Suprapubic skin (tissue), 4 donors: ENCODE results near the gene RELL1. TPM values are rescaled to one million over a fixed set of nuclear protein-coding genes. Genes with fewer than 3 reads are reported as not detected.

ENCODE experiments used
- DNase-seq, 2 donors: peaks; one replicate each; pipeline ENCODE4 v3.0.0-alpha.2; 2019; ENCODE audit warnings: low spot score in 2 of 2
- H3K27ac ChIP-seq: fragments of 200-600 bp; sonication (generic); one replicate; pipeline ENCODE4 v1.5.1; 2019
- H3K27me3 ChIP-seq: fragments of 200-600 bp; sonication (generic); one replicate; pipeline ENCODE4 v1.5.1; 2019
- H3K36me3 ChIP-seq: fragments of 200-600 bp; sonication (generic); one replicate; pipeline ENCODE4 v1.5.1; 2019
- H3K4me1 ChIP-seq: fragments of 200-600 bp; sonication (generic); one replicate; pipeline ENCODE4 v1.5.1; 2019
- H3K4me3 ChIP-seq: fragments of 200-600 bp; sonication (generic); one replicate; pipeline ENCODE4 v1.5.1; 2019; ENCODE audit warnings: mild to moderate bottlenecking
- H3K9me3 ChIP-seq: fragments of 200-600 bp; sonication (generic); one replicate; pipeline ENCODE4 v1.5.1; 2019
- EP300 ChIP-seq: sonication (generic); formaldehyde crosslinking; IDR thresholded peaks from one replicate; pipeline ENCODE4 v1.6.1; 2017; ENCODE audit warnings: antibody characterized with exemption
- POLR2A ChIP-seq, 2 donors: fragments of 450-650 bp; IDR thresholded peaks; one replicate each; pipeline ENCODE4 v1.6.1; 2017; ENCODE audit warnings: antibody characterized with exemption in 2 of 2, mild to moderate bottlenecking in 2 of 2, moderate library complexity in 2 of 2
- POLR2AphosphoS5 ChIP-seq, 3 donors: sonication (generic); formaldehyde crosslinking; IDR thresholded peaks; one replicate each; pipeline ENCODE4 v1.6.1; 2017; ENCODE audit warnings: antibody characterized with exemption in 3 of 3
- WGBS: methylation state at CpG from one replicate; pipeline ENCODE4 v1.1.5; 2018; 5-methylcytosine and 5-hydroxymethylcytosine counted together
- total RNA-seq, 4 donors: library from RNA; depleted of rRNA; stranded (reverse); fragments of >200 nt; gene quantifications; one replicate each; pipeline ENCODE4 v1.1.0, GENCODE V29; 2016
- TF ChIP-seq, protein P1 (sequence below), 2 donors: fragments of 200-600 bp in 1 of 2; fragments of 450-650 bp in 1 of 2; sonication (generic) in 1 of 2; IDR thresholded peaks; one replicate each; pipeline ENCODE4 v1.5.1; 2016 to 2019; ENCODE audit warnings: antibody characterized with exemption in 2 of 2, mild to moderate bottlenecking in 1 of 2, moderate library complexity in 1 of 2

RELL1 gene, protein sequence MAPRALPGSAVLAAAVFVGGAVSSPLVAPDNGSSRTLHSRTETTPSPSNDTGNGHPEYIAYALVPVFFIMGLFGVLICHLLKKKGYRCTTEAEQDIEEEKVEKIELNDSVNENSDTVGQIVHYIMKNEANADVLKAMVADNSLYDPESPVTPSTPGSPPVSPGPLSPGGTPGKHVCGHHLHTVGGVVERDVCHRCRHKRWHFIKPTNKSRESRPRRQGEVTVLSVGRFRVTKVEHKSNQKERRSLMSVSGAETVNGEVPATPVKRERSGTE
- 10 to 100 TPM; 56.6 to 88.2 (median 66.7) TPM for total RNA-seq

DNA sequence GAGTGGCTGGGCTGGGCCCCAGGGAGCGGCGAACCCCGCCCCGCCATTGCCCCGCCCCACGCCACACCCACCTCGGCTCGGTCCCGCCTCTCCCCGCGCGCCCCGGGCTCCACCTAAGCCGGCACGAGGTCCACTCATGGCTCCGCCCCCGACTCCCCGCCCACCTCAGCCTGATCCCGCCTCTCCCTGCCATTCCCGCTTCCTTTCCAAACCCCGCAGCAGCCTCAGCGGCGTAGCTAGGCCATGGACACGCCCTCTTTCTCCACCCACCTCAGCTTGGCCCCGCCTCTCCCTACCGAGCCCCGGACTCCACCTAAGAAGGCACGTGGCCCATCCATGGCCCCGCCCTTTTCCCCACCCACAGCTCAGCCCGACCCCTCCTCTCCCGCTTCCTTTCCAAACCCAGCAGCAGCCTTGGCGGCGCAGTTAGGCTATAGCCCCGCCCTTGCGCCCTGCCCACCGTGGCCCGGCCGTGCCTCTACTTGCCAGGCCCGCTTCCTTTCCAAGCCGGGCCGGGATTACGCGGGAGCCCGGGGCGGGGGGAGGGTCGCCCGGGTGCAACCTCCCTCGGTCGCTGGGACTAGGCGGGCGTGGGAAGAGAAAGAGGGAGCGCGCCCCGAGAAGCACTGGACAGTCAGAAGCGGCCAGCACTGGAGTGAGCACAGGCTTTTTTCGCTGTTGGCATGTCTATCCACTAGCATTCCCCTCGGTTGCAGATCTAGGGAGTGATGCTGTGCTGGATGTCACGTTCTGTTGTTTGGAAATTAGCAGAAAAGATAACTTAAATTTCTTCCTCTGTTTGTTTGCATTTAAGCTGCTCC, at the start of gene RELL1:
TSS of gene RELL1 (minus strand) at position 4 of the 821 bp plus-strand sequence. CDS start 89 bp downstream, outside the sequence.
- peaks cover 36% of the 10 kb centered on the region for H3K4me1 ChIP-seq
- H3K27ac ChIP-seq: peak within 1 kb of the TSS; percentile 97
- DNase-seq: peak; percentile 99 to 100
- no peaks in the 10 kb centered on the region for H3K9me3 ChIP-seq
- no peaks in the 10 kb centered on the region for H3K36me3 ChIP-seq
- 2% methylated on average over 48 of the region's 58 CpGs for WGBS
- no peaks in the 10 kb centered on the region for H3K27me3 ChIP-seq
- peak within 1 kb of the TSS; percentile 93 for H3K4me3 ChIP-seq
- TF ChIP-seq POLR2A (IDR thresholded peaks at IDR 0.05) (no peak), POLR2AphosphoS5 (IDR thresholded peaks at IDR 0.05) (peak in 1 of 3 donors; percentile 63)

GRCh38 chr4:37735578-37735977, 49.4 kb upstream of the RELL1 start:
- Histone ChIP-seq H3K27ac (no peak overlapping the region), H3K27me3 (no peaks in the 10 kb centered on the region), H3K9me3 (no peaks in the 10 kb centered on the region), H3K4me1 (no peaks in the 10 kb centered on the region), H3K36me3 (no peaks in the 10 kb centered on the region), H3K4me3 (no peak overlapping the region)
- WGBS: 83% methylated on average over 5 of the region's 5 CpGs
- no peak for DNase-seq
- TF ChIP-seq POLR2A (IDR thresholded peaks at IDR 0.05): no peak
- TF ChIP-seq, protein P1, sequence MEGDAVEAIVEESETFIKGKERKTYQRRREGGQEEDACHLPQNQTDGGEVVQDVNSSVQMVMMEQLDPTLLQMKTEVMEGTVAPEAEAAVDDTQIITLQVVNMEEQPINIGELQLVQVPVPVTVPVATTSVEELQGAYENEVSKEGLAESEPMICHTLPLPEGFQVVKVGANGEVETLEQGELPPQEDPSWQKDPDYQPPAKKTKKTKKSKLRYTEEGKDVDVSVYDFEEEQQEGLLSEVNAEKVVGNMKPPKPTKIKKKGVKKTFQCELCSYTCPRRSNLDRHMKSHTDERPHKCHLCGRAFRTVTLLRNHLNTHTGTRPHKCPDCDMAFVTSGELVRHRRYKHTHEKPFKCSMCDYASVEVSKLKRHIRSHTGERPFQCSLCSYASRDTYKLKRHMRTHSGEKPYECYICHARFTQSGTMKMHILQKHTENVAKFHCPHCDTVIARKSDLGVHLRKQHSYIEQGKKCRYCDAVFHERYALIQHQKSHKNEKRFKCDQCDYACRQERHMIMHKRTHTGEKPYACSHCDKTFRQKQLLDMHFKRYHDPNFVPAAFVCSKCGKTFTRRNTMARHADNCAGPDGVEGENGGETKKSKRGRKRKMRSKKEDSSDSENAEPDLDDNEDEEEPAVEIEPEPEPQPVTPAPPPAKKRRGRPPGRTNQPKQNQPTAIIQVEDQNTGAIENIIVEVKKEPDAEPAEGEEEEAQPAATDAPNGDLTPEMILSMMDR (IDR thresholded peaks at IDR 0.05): no peak
- TF ChIP-seq EP300: no peak
- no peak for TF ChIP-seq POLR2AphosphoS5 (IDR thresholded peaks at IDR 0.05)

- WGBS: 96% methylated on average over 3 of the region's 3 CpGs
- no peak overlapping the region for H3K27ac ChIP-seq
- H3K9me3 ChIP-seq: no peaks in the 10 kb centered on the region
- H3K36me3 ChIP-seq: no peaks in the 10 kb centered on the region
- no peak for TF ChIP-seq POLR2AphosphoS5 (IDR thresholded peaks at IDR 0.05)
- TF ChIP-seq EP300: no peak
- TF ChIP-seq POLR2A (IDR thresholded peaks at IDR 0.05): no peak
- TF ChIP-seq, protein P1 (IDR thresholded peaks at IDR 0.05): no peak
- no peaks in the 10 kb centered on the region for H3K27me3 ChIP-seq
- H3K4me1 ChIP-seq: no peaks in the 10 kb centered on the region
- DNase-seq: no peak
- H3K4me3 ChIP-seq: no peak overlapping the region
Observed at GRCh38 chr4:37734989-37735388, 48.8 kb upstream of the RELL1 start.

DNA sequence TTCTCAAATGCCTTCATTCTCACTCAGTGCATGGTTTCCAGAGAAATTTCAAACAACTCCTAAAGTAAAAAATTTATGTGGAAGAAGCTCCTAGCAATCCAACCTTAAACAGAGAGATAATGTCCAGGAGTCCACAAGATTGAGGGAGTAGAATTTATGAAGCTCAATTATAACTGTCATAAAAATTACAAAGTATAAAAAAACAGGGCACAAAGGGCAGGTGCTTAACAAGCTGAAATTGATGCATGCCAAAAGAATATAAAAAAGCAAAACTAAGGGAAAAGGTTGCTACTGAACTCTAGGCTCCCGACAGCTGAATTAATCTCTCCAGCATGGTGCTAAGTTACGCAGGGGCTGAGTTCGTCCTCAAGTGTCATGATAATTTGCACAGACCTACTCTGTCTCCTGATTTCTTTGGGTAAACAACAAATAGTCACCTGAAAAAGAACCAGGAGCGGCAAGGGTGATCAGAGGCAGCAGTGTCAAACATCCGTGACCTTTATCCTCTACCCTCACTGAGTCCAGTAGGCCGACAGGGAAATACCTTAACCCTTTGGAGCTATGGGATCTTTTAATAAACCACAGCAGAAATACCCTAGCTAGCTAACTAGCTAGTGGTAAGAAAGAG, 47.2 kb upstream of the RELL1 start:
- no peak overlapping the region for H3K4me3 ChIP-seq
- DNase-seq: no peak
- TF ChIP-seq POLR2AphosphoS5 (IDR thresholded peaks at IDR 0.05) (no peak), POLR2A (IDR thresholded peaks at IDR 0.05) (no peak), EP300 (no peak)
- TF ChIP-seq, protein P1 (IDR thresholded peaks at IDR 0.05): no peak
- H3K36me3 ChIP-seq: no peaks in the 10 kb centered on the region
- H3K27ac ChIP-seq: no peak overlapping the region
- no peaks in the 10 kb centered on the region for H3K27me3 ChIP-seq
- no peaks in the 10 kb centered on the region for H3K4me1 ChIP-seq
- no peaks in the 10 kb centered on the region for H3K9me3 ChIP-seq
- 80% methylated on average over 6 of the region's 6 CpGs for WGBS

GRCh38 chr4:37732526-37733186, 46.5 kb upstream of the RELL1 start:
- WGBS: 95% methylated on average over 5 of the region's 5 CpGs
- Histone ChIP-seq H3K4me1 (no peaks in the 10 kb centered on the region), H3K27ac (no peak overlapping the region), H3K4me3 (no peak overlapping the region), H3K9me3 (no peaks in the 10 kb centered on the region), H3K27me3 (no peaks in the 10 kb centered on the region), H3K36me3 (no peaks in the 10 kb centered on the region)
- no peak for TF ChIP-seq POLR2AphosphoS5 (IDR thresholded peaks at IDR 0.05)
- TF ChIP-seq EP300: no peak
- TF ChIP-seq POLR2A (IDR thresholded peaks at IDR 0.05): no peak
- TF ChIP-seq, protein P1 (IDR thresholded peaks at IDR 0.05): no peak
- DNase-seq: no peak
